HG02642 (cell line): Measurements from ENCODE around the gene RGL1.
"Not testable (repeated sequence)": the region's sequence is repeated elsewhere in the genome, so short reads cannot be mapped to it uniquely, and the experiment has no call there.

Experiments
- ATAC-seq: cut with Tn5 transposase; IDR thresholded peaks from one replicate; pipeline ENCODE4 v1.9.1; 2021; ENCODE audit warnings: mild to moderate bottlenecking; ENCODE audit not compliant: unreplicated experiment, poor library complexity

Gene RGL1

GRCh38 chr1:183783767-183784637, 20.9 kb upstream of the RGL1 start:
- no peak for ATAC-seq

- ATAC-seq = not testable (repeated sequence)
Measured at GRCh38 chr1:183785921-183786320, 19.0 kb upstream of the RGL1 start.

- no peak for ATAC-seq
Measured at GRCh38 chr1:183787704-183788103, 17.2 kb upstream of the RGL1 start.

GRCh38 chr1:183791319-183791718, 13.6 kb upstream of the RGL1 start:
- no peak for ATAC-seq

GRCh38 chr1:183792300-183792699, 12.6 kb upstream of the RGL1 start:
- no peak for ATAC-seq

GRCh38 chr1:183794088-183794487, 10.8 kb upstream of the RGL1 start:
- ATAC-seq = no peak

GRCh38 chr1:183800449-183800848, 4.5 kb upstream of the RGL1 start:
- no peak for ATAC-seq

GRCh38 chr1:183801649-183802048, 3.3 kb upstream of the RGL1 start:
- no peak for ATAC-seq

GRCh38 chr1:183804387-183804786, 533 bp upstream of the RGL1 start:
- ATAC-seq = no peak

GRCh38 chr1:183806125-183806524, 1.2 kb downstream of the RGL1 start:
- no peak for ATAC-seq

GRCh38 chr1:183806675-183807074, 1.8 kb downstream of the RGL1 start:
- ATAC-seq = no peak

- peak; percentile 52 for ATAC-seq
Measured at GRCh38 chr1:183807549-183808168, 2.7 kb downstream of the RGL1 start.

- no peak for ATAC-seq
Measured at GRCh38 chr1:183808296-183809027, 3.5 kb downstream of the RGL1 start.

GRCh38 chr1:183810121-183810520, 5.2 kb downstream of the RGL1 start:
- ATAC-seq = no peak

GRCh38 chr1:183810756-183811544, 6.0 kb downstream of the RGL1 start:
- ATAC-seq = no peak

- ATAC-seq = no peak
Measured at GRCh38 chr1:183812128-183812527, 7.2 kb downstream of the RGL1 start.

- no peak for ATAC-seq
Measured at GRCh38 chr1:183812686-183813569, 8.0 kb downstream of the RGL1 start.

GRCh38 chr1:183814121-183814681, 9.3 kb downstream of the RGL1 start:
- ATAC-seq = no peak

GRCh38 chr1:183816110-183816509, 11.2 kb downstream of the RGL1 start:
- ATAC-seq = no peak
